Esophagus muscularis mucosa (tissue), 3 donors: ENCODE results near the gene SPDYC.

ENCODE experiments used
- CTCF ChIP-seq, 3 experiments: fragments of 200-600 bp in 2 of 3; fragments of 450-650 bp in 1 of 3; sonication (generic) in 2 of 3; IDR thresholded peaks; one replicate each; pipeline ENCODE4 v1.5.1; 2017 to 2019; ENCODE audit warnings: antibody characterized with exemption in 3 of 3, mild to moderate bottlenecking in 2 of 3, moderate library complexity in 1 of 3
- POLR2A ChIP-seq: fragments of 450-650 bp; IDR thresholded peaks from one replicate; pipeline ENCODE4 v1.6.1; 2017; ENCODE audit warnings: antibody characterized with exemption, moderate library complexity, mild to moderate bottlenecking, low read depth
- POLR2AphosphoS5 ChIP-seq, 2 donors: sonication (generic); formaldehyde crosslinking; IDR thresholded peaks; one replicate each; pipeline ENCODE4 v1.6.1; 2017; ENCODE audit warnings: antibody characterized with exemption in 2 of 2

DNA sequence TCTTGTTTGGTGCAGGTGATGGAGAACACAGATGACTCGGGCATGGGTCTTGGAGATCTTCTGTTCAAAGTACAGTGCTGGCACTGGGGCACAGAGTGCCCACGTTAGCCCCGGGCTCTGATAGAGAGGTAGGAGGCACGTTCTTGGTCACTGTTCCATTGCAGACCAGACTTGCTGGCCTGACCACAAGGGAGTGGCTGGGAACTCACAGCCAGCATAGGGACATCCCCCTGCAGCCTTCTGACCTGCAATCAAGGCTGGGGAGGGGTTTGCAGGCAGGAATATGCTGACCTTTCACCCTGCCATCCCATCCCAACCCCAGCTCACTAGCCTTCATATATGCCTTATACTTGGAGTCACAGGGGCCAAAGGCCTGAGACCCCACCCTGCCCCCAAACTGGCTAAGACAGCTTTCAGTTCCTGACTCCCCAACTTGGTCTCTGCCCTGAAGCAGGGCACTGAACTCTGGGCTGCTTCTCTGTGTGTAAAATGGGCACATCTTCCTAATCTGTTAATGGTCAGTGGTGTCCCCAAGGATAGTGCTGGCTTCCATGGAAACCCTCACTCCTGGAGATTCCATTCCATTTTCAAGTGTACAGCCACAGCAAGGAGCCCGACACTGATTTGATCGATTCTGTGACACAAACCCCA, 43.3 kb upstream of the SPDYC start:
- no peak for TF ChIP-seq POLR2AphosphoS5 (IDR thresholded peaks at IDR 0.05)
- TF ChIP-seq CTCF (IDR thresholded peaks at IDR 0.05), result no peak
- TF ChIP-seq POLR2A, result no peak
